Osteocyte (in vitro differentiated cells): Measurements from ENCODE around the gene MGAT5. TPM values are rescaled to one million over a fixed set of nuclear protein-coding genes. Genes with fewer than 3 reads are reported as not detected.

Source experiments
- DNase-seq: peaks from one replicate; pipeline ENCODE4 v3.0.0; 2021; ENCODE audit warnings: mixed read lengths; ENCODE audit not compliant: unreplicated experiment; ENCODE audit errors: extremely low spot score
- H3K27ac Mint-ChIP-seq: one replicate; pipeline ENCODE4 v1.8.0; 2021; ENCODE audit warnings: mild to moderate bottlenecking, mixed read lengths; ENCODE audit not compliant: unreplicated experiment
- H3K27me3 Mint-ChIP-seq: one replicate; pipeline ENCODE4 v1.8.0; 2021; ENCODE audit warnings: mixed read lengths; ENCODE audit not compliant: unreplicated experiment
- H3K36me3 Mint-ChIP-seq: one replicate; pipeline ENCODE4 v1.8.0; 2021; ENCODE audit warnings: mixed read lengths; ENCODE audit not compliant: unreplicated experiment
- H3K4me1 Mint-ChIP-seq: one replicate; pipeline ENCODE4 v1.8.0; 2021; ENCODE audit warnings: mixed read lengths; ENCODE audit not compliant: unreplicated experiment
- H3K4me3 Mint-ChIP-seq: one replicate; pipeline ENCODE4 v1.8.0; 2021; ENCODE audit warnings: mild to moderate bottlenecking, moderate library complexity, mixed read lengths; ENCODE audit not compliant: unreplicated experiment
- H3K9me3 Mint-ChIP-seq: one replicate; pipeline ENCODE4 v1.8.0; 2021; ENCODE audit warnings: mixed read lengths; ENCODE audit not compliant: unreplicated experiment
- total RNA-seq: library from RNA; stranded (reverse); gene quantifications from 2 replicates; pipeline ENCODE4 v1.2.1, GENCODE V29; 2021
- TF ChIP-seq, protein P1 (sequence below): fragments of 200-600 bp; sonication (generic); IDR thresholded peaks from 2 replicates; pipeline ENCODE4 v1.5.0; 2021; ENCODE audit warnings: antibody characterized with exemption, mild to moderate bottlenecking, moderate library complexity

MGAT5 gene
- total RNA-seq, 1 donor from 2014 or later: 22.6 TPM

DNA sequence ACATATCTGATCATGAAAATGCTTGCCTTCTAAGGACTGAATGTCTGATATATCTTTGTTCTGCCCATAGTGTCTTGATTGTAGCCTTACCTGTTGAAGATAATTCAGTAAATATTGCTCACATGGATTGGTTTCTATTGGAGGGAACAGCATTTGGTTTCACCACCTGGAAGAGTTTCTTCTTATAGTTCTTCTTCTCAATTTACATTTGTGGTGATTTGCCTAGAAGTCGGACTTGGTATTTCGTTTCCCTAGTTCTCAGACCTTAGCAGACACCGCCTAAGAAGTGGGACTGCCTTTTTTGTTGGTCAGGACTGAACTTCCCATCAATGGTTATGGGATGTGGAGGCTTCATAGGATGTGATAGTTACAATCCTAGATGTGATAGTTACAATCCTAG is 20.2 kb downstream of the MGAT5 start:
- TF ChIP-seq, protein P1, sequence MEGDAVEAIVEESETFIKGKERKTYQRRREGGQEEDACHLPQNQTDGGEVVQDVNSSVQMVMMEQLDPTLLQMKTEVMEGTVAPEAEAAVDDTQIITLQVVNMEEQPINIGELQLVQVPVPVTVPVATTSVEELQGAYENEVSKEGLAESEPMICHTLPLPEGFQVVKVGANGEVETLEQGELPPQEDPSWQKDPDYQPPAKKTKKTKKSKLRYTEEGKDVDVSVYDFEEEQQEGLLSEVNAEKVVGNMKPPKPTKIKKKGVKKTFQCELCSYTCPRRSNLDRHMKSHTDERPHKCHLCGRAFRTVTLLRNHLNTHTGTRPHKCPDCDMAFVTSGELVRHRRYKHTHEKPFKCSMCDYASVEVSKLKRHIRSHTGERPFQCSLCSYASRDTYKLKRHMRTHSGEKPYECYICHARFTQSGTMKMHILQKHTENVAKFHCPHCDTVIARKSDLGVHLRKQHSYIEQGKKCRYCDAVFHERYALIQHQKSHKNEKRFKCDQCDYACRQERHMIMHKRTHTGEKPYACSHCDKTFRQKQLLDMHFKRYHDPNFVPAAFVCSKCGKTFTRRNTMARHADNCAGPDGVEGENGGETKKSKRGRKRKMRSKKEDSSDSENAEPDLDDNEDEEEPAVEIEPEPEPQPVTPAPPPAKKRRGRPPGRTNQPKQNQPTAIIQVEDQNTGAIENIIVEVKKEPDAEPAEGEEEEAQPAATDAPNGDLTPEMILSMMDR: no peak
- H3K4me1 Mint-ChIP-seq: peaks cover 5% of the 10 kb centered on the region
- no peak for DNase-seq
- H3K36me3 Mint-ChIP-seq: peaks cover 5% of the 10 kb centered on the region
- H3K9me3 Mint-ChIP-seq: no peaks in the 10 kb centered on the region
- no peak overlapping the region for H3K4me3 Mint-ChIP-seq
- no peaks in the 10 kb centered on the region for H3K27me3 Mint-ChIP-seq
- H3K27ac Mint-ChIP-seq: no peak overlapping the region

DNA sequence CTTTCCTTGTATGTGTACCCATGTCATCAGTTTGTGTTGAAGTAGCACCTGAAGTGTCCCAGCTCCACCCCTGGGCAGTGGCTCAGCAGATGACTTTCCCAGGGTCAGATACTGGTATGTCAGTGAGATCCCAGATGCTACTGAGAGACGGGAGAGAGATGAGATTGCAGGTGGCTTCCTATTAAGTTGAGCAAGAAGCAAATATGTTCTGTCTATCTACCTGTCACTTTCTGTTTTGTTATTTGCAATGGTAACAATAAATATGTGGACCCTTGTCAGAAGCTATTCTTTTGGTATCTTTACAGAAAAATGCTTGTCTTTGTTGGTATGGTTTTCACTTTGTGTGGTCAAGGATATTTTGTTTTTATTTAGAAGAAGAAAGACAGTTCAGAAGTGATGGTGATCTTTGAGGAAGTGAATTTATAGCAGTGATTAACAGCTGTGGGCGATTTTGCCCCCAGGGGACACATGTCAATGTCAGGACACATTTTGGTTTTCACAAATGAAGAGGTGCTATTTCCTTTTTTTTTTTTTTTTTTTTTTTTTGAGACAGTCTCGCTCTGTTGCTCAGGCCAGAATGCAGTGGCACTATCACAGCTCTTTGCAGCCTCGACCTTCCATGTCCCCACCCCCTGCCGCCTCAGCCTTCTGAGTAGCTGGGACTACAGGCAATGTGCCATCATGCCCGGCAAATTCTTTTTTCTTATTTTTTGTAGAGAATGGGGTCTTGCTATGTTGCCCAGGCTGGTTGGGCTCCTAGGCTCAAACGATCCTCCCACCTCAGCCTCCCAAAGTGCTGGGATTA is 21.4 kb downstream of the MGAT5 start:
- no peak overlapping the region for H3K27ac Mint-ChIP-seq
- TF ChIP-seq, protein P1: no peak
- peaks cover 5% of the 10 kb centered on the region for H3K36me3 Mint-ChIP-seq
- no peak for DNase-seq
- H3K27me3 Mint-ChIP-seq: no peaks in the 10 kb centered on the region
- H3K4me1 Mint-ChIP-seq: peaks cover 5% of the 10 kb centered on the region
- no peak overlapping the region for H3K4me3 Mint-ChIP-seq
- no peaks in the 10 kb centered on the region for H3K9me3 Mint-ChIP-seq

DNA sequence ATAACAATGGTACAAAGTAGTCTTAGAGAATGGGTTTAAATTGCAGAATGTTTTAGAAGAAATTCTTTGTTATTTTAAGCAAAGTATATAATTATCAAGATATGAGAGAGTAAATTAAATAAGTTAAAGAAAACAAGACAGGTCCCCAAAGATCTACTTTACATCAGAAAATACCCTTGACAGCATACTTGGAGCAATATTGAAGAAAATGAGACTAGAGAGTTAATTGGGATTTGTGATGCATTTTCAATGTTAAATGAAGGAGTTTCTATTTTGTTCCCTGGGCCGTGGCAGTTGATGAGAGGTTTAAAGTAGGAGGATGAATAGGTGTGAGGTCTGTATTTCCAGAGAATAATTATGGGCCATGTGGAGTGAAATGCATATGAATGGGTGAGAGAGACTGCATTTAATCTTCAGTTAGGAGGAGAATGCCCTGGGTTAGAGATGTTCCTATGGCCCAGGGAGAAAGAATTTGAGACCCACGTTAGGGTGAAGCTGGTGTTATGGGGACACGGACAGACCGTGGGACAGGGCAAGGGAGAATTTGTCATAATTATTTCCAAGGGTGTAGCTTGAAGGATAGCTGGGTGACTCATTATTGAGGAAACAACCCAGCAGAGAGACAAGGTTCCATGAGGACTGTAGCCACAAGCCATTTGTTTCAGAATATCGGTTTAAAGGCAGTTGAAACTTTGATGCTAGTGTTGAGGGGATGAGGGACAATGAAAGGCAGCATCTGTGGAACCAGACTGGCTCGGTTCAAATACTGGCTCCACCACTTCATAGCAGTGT is 22.7 kb downstream of the MGAT5 start:
- TF ChIP-seq, protein P1: no peak

DNA sequence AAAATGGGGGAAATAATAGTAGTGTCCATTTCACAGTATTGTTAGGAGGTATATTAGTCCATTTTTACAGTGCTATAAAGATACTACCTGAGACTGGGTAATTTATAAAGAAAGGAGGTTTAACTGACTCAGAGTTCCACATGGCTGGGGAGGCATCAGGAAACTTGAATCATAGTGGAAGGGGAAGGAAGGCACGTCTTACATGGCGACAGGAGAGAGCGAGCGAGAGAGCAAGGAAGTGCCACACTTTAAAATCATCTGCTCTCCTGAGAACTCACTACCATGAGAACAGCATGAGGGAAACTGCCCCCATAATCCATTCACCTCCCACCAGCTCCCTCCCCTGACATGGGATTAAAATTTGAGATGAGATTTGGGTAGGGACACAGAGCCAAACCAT is 23.4 kb downstream of the MGAT5 start:
- H3K27me3 Mint-ChIP-seq: no peaks in the 10 kb centered on the region
- H3K4me3 Mint-ChIP-seq: no peak overlapping the region
- H3K36me3 Mint-ChIP-seq: no peaks in the 10 kb centered on the region
- no peaks in the 10 kb centered on the region for H3K9me3 Mint-ChIP-seq
- TF ChIP-seq, protein P1: no peak
- no peak overlapping the region for H3K27ac Mint-ChIP-seq
- H3K4me1 Mint-ChIP-seq: peaks cover 5% of the 10 kb centered on the region
- DNase-seq: no peak

More for the DNA sequence above, 22.7 kb downstream of the MGAT5 start:
- H3K27ac Mint-ChIP-seq: no peak overlapping the region
- H3K4me1 Mint-ChIP-seq: peaks cover 5% of the 10 kb centered on the region
- no peak for DNase-seq
- H3K4me3 Mint-ChIP-seq: no peak overlapping the region
- H3K27me3 Mint-ChIP-seq: no peaks in the 10 kb centered on the region
- no peaks in the 10 kb centered on the region for H3K36me3 Mint-ChIP-seq
- no peaks in the 10 kb centered on the region for H3K9me3 Mint-ChIP-seq

DNA sequence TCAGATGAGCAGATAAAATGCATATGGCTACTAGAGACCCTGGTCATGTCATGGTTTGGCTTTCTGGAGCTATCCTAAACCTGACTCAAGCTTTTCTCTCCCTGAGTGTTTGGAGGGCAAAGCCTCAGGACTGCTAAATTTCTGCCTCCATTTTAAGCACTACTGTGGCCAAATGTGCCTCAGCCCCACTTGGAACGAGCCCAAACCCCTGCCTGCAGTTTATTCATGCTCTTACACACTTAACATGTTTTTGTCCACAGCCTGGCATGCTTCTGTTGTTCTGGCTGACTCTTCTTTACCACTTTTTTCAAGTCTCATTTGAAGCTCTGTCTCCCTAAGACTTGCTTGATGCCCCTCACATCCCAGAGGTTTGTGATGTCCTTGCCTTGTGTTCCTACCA is 24.7 kb downstream of the MGAT5 start:
- no peak for DNase-seq

More for the DNA sequence above, 24.7 kb downstream of the MGAT5 start:
- TF ChIP-seq, protein P1: no peak
- Mint-ChIP-seq H3K4me1 (peaks cover 5% of the 10 kb centered on the region), H3K4me3 (no peak overlapping the region), H3K27me3 (no peaks in the 10 kb centered on the region), H3K9me3 (no peaks in the 10 kb centered on the region), H3K36me3 (no peaks in the 10 kb centered on the region), H3K27ac (no peak overlapping the region)
